HCT116 (cell line): ENCODE measurements around the gene RBM8A. TPM values are rescaled to one million over a fixed set of nuclear protein-coding genes. Genes with fewer than 3 reads are reported as not detected.

Source experiments
- ATAC-seq: fragments of 200-7000 bp; cut with Tn5 transposase; 2 replicates; pipeline ENCODE4 v1.9.1; 2020; ENCODE audit warnings: mild to moderate bottlenecking, moderate library complexity
- BruUV-seq: library from RNA; stranded (reverse); fragments of 400-500 nt; replicated peaks from 2 replicates; lab custom pipeline; 2021; lab: Mats Ljungman, UMichigan
- CTCF ChIA-PET: fragments of 300-600 bp; sonication (Branson Sonifier 250); formaldehyde crosslinking; loops from one replicate; lab custom pipeline; 2021; ENCODE audit warnings: antibody characterized with exemption; lab: Charles Lee
- POLR2A ChIA-PET: fragments of 300-600, 350-600 bp; sonication (Branson Sonifier 250); formaldehyde crosslinking; loops from one replicate; lab custom pipeline; 2021; ENCODE audit warnings: antibody characterized with exemption; lab: Charles Lee
- RAD21 ChIA-PET, 2 experiments: fragments of 300-600 bp; sonication (Branson Sonifier 250); formaldehyde crosslinking; loops; one replicate each; lab custom pipeline; 2023; ENCODE audit warnings: low total read pairs in 2 of 2; ENCODE audit not compliant: uncharacterized antibody in 2 of 2, unreplicated experiment in 2 of 2, low non-redundant PET in 1 of 2; lab: Charles Lee
- DNase-seq: peaks from one replicate; pipeline ENCODE4 v3.0.0-alpha.2; 2010; ENCODE audit warnings: low read depth, low spot score
- H2AFZ ChIP-seq: fragments of 200-600 bp; shearing (Covaris generic), sonication (generic); 2 replicates; pipeline ENCODE4 v1.6.1; 2017; ENCODE audit warnings: low read depth, mixed run types, mixed read lengths, antibody characterized with exemption, low read length; ENCODE audit not compliant: poor library complexity, severe bottlenecking
- H3K27ac ChIP-seq: 2 replicates; pipeline ENCODE4 v1.5.1; 2012; ENCODE audit warnings: low read depth, low read length
- H3K27me3 ChIP-seq: fragments of 200-600 bp; sonication (generic); 2 replicates; pipeline ENCODE4 v1.6.1; 2016; ENCODE audit warnings: mixed run types, low read length, mixed read lengths; ENCODE audit not compliant: insufficient read depth
- H3K36me3 ChIP-seq, 2 experiments: fragments of 200-500 bp in 1 of 2; fragments of 200-600 bp in 1 of 2; sonication (Bioruptor generic) in 1 of 2; sonication (generic) in 1 of 2; 2 replicates each; pipeline versions ENCODE4 v1.5.1 to v1.6.1; 2014 to 2016; ENCODE audit warnings: low read length in 2 of 2, inconsistent platforms in 1 of 2, mixed read lengths in 1 of 2, mixed run types in 1 of 2; ENCODE audit not compliant: insufficient read depth in 2 of 2, control insufficient read depth in 1 of 2
- H3K4me1 ChIP-seq, 2 experiments: fragments of 200-600 bp in 1 of 2; sonication (generic) in 1 of 2; 2 replicates each; pipeline versions ENCODE4 v1.5.1 to v1.6.1; 2012 to 2017; ENCODE audit warnings: low read length in 2 of 2, inconsistent platforms in 1 of 2, mild to moderate bottlenecking in 1 of 2, mixed read lengths in 1 of 2, mixed run types in 1 of 2, moderate library complexity in 1 of 2; ENCODE audit not compliant: insufficient read depth in 2 of 2, control insufficient read depth in 1 of 2
- H3K4me2 ChIP-seq: fragments of 200-600 bp; sonication (generic); 2 replicates; pipeline ENCODE4 v1.6.1; 2017; ENCODE audit warnings: mixed run types, low read length, mixed read lengths
- H3K4me3 ChIP-seq, 2 experiments: fragments of 200-600 bp in 1 of 2; sonication (generic) in 1 of 2; replicated peaks in 1 of 2; 2 replicates each; pipeline ENCODE4 v1.5.1; 2011 to 2016; ENCODE audit warnings: low read length in 2 of 2, control low read depth in 1 of 2, low read depth in 1 of 2, mild to moderate bottlenecking in 1 of 2, mixed read lengths in 1 of 2, mixed run types in 1 of 2
- H3K79me2 ChIP-seq: fragments of 200-600 bp; sonication (generic); 2 replicates; pipeline ENCODE4 v1.6.1; 2017; ENCODE audit warnings: mild to moderate bottlenecking, mixed run types, low read length, moderate library complexity, mixed read lengths; ENCODE audit not compliant: insufficient read depth
- H3K9ac ChIP-seq: fragments of 200-600 bp; sonication (generic); 2 replicates; pipeline ENCODE4 v1.6.1; 2016; ENCODE audit warnings: low read length, mixed read lengths
- H3K9me2 ChIP-seq: fragments of 200-600 bp; sonication (generic), shearing (Covaris generic); 2 replicates; pipeline ENCODE4 v1.6.1; 2017; ENCODE audit warnings: mixed run types, mild to moderate bottlenecking, moderate library complexity; ENCODE audit not compliant: insufficient read depth
- H3K9me3 ChIP-seq, 2 experiments: fragments of 200-500 bp in 1 of 2; fragments of 200-600 bp in 1 of 2; sonication (Bioruptor generic) in 1 of 2; sonication (generic) in 1 of 2; 2 replicates each; pipeline ENCODE4 v1.6.1; 2014 to 2017; ENCODE audit warnings: low read length in 2 of 2, mixed read lengths in 2 of 2, inconsistent platforms in 1 of 2, low read depth in 1 of 2, mild to moderate bottlenecking in 1 of 2, mixed run types in 1 of 2, moderate library complexity in 1 of 2; ENCODE audit not compliant: control insufficient read depth in 1 of 2, insufficient read depth in 1 of 2
- H4K20me1 ChIP-seq: fragments of 200-600 bp; sonication (generic), shearing (Covaris generic); 2 replicates; pipeline ENCODE4 v1.6.1; 2017; ENCODE audit warnings: mixed run types, mild to moderate bottlenecking, moderate library complexity; ENCODE audit not compliant: insufficient read depth
- CBX3 ChIP-seq: IDR thresholded peaks from 2 replicates; pipeline ENCODE4 v1.6.1; 2012; ENCODE audit warnings: low read depth
- CEBPB ChIP-seq: IDR thresholded peaks from 2 replicates; pipeline ENCODE4 v1.6.1; 2012; ENCODE audit warnings: low read depth
- EGR1 ChIP-seq: IDR thresholded peaks from 2 replicates; pipeline ENCODE4 v1.6.1; 2012; ENCODE audit warnings: low read depth
- EZH2 ChIP-seq: fragments of 200-600 bp; sonication (generic); IDR thresholded peaks from 2 replicates; pipeline ENCODE4 v1.6.1; 2017; ENCODE audit warnings: antibody characterized with exemption, mixed run types
- EZH2phosphoT487 ChIP-seq: fragments of 200-600 bp; IDR thresholded peaks from 2 replicates; pipeline ENCODE4 v1.6.1; 2018; ENCODE audit warnings: antibody characterized with exemption, borderline replicate concordance
- FOSL1 ChIP-seq: IDR thresholded peaks from 2 replicates; pipeline ENCODE4 v1.6.1; 2012; ENCODE audit warnings: low read depth
- JUND ChIP-seq: IDR thresholded peaks from 2 replicates; pipeline ENCODE4 v1.6.1; 2012
- POLR2AphosphoS5 ChIP-seq: IDR thresholded peaks from 2 replicates; pipeline ENCODE4 v1.6.1; 2011; ENCODE audit warnings: mild to moderate bottlenecking, low read depth, low read length, moderate library complexity
- SIN3A ChIP-seq: IDR thresholded peaks from 2 replicates; pipeline ENCODE4 v1.6.1; 2012; ENCODE audit warnings: low read depth
- SP1 ChIP-seq: IDR thresholded peaks from 2 replicates; pipeline ENCODE4 v1.6.1; 2012; ENCODE audit warnings: low read depth
- YY1 ChIP-seq: IDR thresholded peaks from 2 replicates; pipeline ENCODE4 v1.6.1; 2011; ENCODE audit warnings: low read length, low read depth, moderate library complexity, mild to moderate bottlenecking; ENCODE audit not compliant: insufficient replicate concordance; ENCODE audit errors: extremely low read depth
- ZFX ChIP-seq: fragments of 450-650 bp; IDR thresholded peaks from 2 replicates; pipeline ENCODE4 v1.6.1; 2017
- ZNF274 ChIP-seq: fragments of 200-500 bp; sonication (Bioruptor generic); IDR thresholded peaks from 2 replicates; pipeline ENCODE4 v1.6.1; 2014; ENCODE audit warnings: mild to moderate bottlenecking, low read depth, low read length, inconsistent platforms
- intact Hi-C: fragments of 100-400 bp; cut with micrococcal nuclease; formaldehyde crosslinking; loops from 2 replicates; pipeline ENCODE4 v1.10.0; 2022
- total RNA-seq: library from RNA; stranded (reverse); gene quantifications from one replicate; pipeline ENCODE4 v1.2.1, GENCODE V29; 2021; ENCODE audit not compliant: unreplicated experiment
- TF ChIP-seq, protein P1 (sequence below), 3 experiments: fragments of 200-600 bp in 1 of 3; sonication (generic) in 1 of 3; IDR thresholded peaks in 2 of 3; conservative IDR thresholded peaks in 1 of 3; 2 replicates each; pipeline ENCODE4 v1.5.1; 2012 to 2017; ENCODE audit warnings: low read depth in 2 of 3, low read length in 2 of 3, antibody characterized with exemption in 1 of 3, borderline replicate concordance in 1 of 3, control low read depth in 1 of 3, mild to moderate bottlenecking in 1 of 3, mixed read lengths in 1 of 3, mixed run types in 1 of 3, moderate library complexity in 1 of 3; ENCODE audit not compliant: insufficient read depth in 1 of 3

RBM8A gene
- total RNA-seq, 1 experiment from 2014 or later = 195 TPM

DNA sequence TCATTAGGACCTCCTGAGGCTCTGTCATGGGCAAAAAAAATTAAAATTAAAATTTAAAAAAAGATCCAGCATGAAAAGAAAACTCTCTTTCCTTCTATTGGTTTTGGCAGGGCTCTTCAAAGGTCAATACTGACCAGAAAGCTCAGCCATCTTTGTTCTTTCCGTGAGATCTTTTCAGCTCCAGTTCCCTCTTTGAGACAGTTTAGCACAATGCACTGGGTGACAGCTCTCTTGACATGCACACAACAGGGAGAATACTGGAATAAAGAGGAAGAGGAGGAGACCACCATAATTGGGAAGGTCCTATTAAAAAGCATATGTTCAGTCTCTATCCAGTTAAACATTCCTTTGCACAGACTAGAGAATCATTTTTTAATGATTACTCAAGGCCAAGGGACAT, 24.2 kb upstream of the RBM8A start:
- H3K9me3 ChIP-seq = no peaks in the 10 kb centered on the region
- DNase-seq (no peak), ATAC-seq (no peak)
- ChIA-PET RAD21 (no interaction called here), POLR2A (interaction anchor here (1.0 kb wide), 1 partner anchor 24 kb away, joined by 3 read pairs; the partner anchor contains the start of gene RBM8A), CTCF (no interaction called here)
- no peak overlapping the region for H3K27ac ChIP-seq
- no peaks in the 10 kb centered on the region for H3K9me2 ChIP-seq
- no peak overlapping the region for H3K4me3 ChIP-seq
- no peaks in the 10 kb centered on the region for H3K36me3 ChIP-seq
- H3K27me3 ChIP-seq = no peaks in the 10 kb centered on the region
- no peak for TF ChIP-seq ZNF274
- TF ChIP-seq POLR2AphosphoS5 = no peak
- TF ChIP-seq, protein P1, sequence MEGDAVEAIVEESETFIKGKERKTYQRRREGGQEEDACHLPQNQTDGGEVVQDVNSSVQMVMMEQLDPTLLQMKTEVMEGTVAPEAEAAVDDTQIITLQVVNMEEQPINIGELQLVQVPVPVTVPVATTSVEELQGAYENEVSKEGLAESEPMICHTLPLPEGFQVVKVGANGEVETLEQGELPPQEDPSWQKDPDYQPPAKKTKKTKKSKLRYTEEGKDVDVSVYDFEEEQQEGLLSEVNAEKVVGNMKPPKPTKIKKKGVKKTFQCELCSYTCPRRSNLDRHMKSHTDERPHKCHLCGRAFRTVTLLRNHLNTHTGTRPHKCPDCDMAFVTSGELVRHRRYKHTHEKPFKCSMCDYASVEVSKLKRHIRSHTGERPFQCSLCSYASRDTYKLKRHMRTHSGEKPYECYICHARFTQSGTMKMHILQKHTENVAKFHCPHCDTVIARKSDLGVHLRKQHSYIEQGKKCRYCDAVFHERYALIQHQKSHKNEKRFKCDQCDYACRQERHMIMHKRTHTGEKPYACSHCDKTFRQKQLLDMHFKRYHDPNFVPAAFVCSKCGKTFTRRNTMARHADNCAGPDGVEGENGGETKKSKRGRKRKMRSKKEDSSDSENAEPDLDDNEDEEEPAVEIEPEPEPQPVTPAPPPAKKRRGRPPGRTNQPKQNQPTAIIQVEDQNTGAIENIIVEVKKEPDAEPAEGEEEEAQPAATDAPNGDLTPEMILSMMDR (IDR thresholded peaks at IDR 0.05 in 2 of 3, conservative IDR thresholded peaks at IDR 0.05 in 1 of 3; ENCODE audit: borderline replicate concordance in 1 of 3, insufficient read depth in 1 of 3, low read depth in 2 of 3, low read length in 2 of 3) = no peak
- no peak for TF ChIP-seq SIN3A
- no peak for TF ChIP-seq EZH2phosphoT487
- TF ChIP-seq EZH2 = no peak
- no peak for TF ChIP-seq CEBPB
- no peak for TF ChIP-seq YY1
- no peak for TF ChIP-seq FOSL1
- no peak for TF ChIP-seq CBX3
- no peak for TF ChIP-seq EGR1
- TF ChIP-seq SP1 = no peak
- TF ChIP-seq JUND = no peak
- TF ChIP-seq ZFX = no peak
- BruUV-seq = no TSS peak
- H3K79me2 ChIP-seq = no peaks in the 10 kb centered on the region
- intact Hi-C loops = no loop called here
- no peak overlapping the region for H3K9ac ChIP-seq
- H3K4me2 ChIP-seq = no peak overlapping the region
- H2AFZ ChIP-seq = no peak overlapping the region
- no peaks in the 10 kb centered on the region for H4K20me1 ChIP-seq
- peaks cover 2% of the 10 kb centered on the region in 2 experiments; a peak in 2 of 4 replicates for H3K4me1 ChIP-seq
